Chondrocyte (in vitro differentiated cells): ENCODE measurements around the gene CNTN6. TPM values are rescaled to one million over a fixed set of nuclear protein-coding genes. Genes with fewer than 3 reads are reported as not detected.
A peak's percentile ranks its signal among the peaks of the same experiment; 100 is the strongest.

Source experiments
- DNase-seq: peaks from one replicate; pipeline ENCODE4 v3.0.0; 2021; ENCODE audit warnings: mixed read lengths, low spot score
- H3K27ac Mint-ChIP-seq: one replicate; pipeline ENCODE4 v1.8.0; 2021; ENCODE audit warnings: mild to moderate bottlenecking, moderate library complexity, mixed read lengths; ENCODE audit not compliant: unreplicated experiment
- H3K27me3 Mint-ChIP-seq: 2 replicates; pipeline ENCODE4 v1.8.0; 2021; ENCODE audit warnings: low read depth, mixed read lengths
- H3K36me3 Mint-ChIP-seq: 2 replicates; pipeline ENCODE4 v1.8.0; 2021; ENCODE audit warnings: low read depth, mixed read lengths
- H3K4me1 Mint-ChIP-seq: 2 replicates; pipeline ENCODE4 v1.8.0; 2021; ENCODE audit warnings: low read depth, mild to moderate bottlenecking, mixed read lengths
- H3K4me3 Mint-ChIP-seq: one replicate; pipeline ENCODE4 v1.8.0; 2021; ENCODE audit warnings: mild to moderate bottlenecking, moderate library complexity, mixed read lengths; ENCODE audit not compliant: unreplicated experiment
- H3K9me3 Mint-ChIP-seq: 2 replicates; pipeline ENCODE4 v1.8.0; 2021; ENCODE audit warnings: low read depth, mixed read lengths
- CTCF ChIP-seq: fragments of 200-600 bp; sonication (generic); IDR thresholded peaks from 2 replicates; pipeline ENCODE4 v1.5.0; 2021; ENCODE audit warnings: antibody characterized with exemption, mild to moderate bottlenecking, moderate library complexity
- total RNA-seq: library from RNA; stranded (reverse); gene quantifications from 3 replicates; pipeline ENCODE4 v1.2.1, GENCODE V29; 2021

The CNTN6 gene
- total RNA-seq, 1 donor from 2014 or later: 2.2 TPM

GRCh38 chr3:1088503-1088902 lies 4.3 kb upstream of the CNTN6 start:
- peaks cover 56% of the 10 kb centered on the region for H3K4me1 Mint-ChIP-seq
- no peak for DNase-seq
- no peaks in the 10 kb centered on the region for H3K27me3 Mint-ChIP-seq
- H3K4me3 Mint-ChIP-seq: no peak overlapping the region
- H3K9me3 Mint-ChIP-seq: no peaks in the 10 kb centered on the region
- no peak overlapping the region for H3K27ac Mint-ChIP-seq
- no peaks in the 10 kb centered on the region for H3K36me3 Mint-ChIP-seq
- no peak for TF ChIP-seq CTCF

DNA sequence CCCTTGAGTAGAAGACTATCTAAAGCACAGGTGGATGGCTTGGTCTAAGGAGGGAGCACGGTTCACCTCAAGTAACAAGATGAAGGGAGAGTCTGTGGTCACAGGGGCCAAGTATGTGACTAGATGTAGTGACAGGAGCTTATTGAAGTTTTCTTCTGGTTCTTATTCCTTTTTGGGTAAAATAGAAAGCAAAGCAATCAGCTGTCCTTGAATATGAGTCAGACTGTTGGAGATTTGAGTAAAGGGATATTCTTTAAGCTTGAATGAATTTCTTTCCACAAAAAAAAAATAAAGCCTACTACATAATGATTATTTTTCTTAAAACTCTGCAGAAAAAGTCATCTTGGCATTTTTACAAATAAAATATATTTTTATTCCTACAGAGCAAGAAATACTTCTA lies 1.5 kb upstream of the CNTN6 start:
- no peak for TF ChIP-seq CTCF
- H3K36me3 Mint-ChIP-seq: peaks cover 3% of the 10 kb centered on the region
- peaks cover 7% of the 10 kb centered on the region for H3K9me3 Mint-ChIP-seq
- peaks cover 55% of the 10 kb centered on the region for H3K4me1 Mint-ChIP-seq
- H3K4me3 Mint-ChIP-seq: no peak overlapping the region
- H3K27ac Mint-ChIP-seq: peak overlapping the region; percentile 34
- no peaks in the 10 kb centered on the region for H3K27me3 Mint-ChIP-seq
- no peak for DNase-seq

DNA sequence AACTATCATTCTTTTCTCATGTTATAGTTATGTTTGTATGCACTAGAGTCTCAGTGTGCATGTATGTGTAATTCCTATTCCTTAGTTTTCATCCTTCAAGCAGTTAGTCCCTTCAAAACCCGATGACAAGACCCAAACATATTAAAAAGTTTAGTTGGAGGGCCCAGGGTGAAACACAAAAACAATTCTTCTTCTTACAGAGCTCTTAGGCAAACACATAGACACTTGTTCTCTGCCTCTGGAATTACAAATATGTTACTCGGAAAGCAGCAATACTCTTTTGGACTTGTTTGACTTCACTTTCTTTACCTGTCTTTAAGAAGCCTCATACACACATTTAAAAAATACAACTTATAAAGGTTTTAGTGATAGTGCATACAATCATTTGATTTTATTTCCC lies 763 bp upstream of the CNTN6 start:
- DNase-seq: no peak
- Mint-ChIP-seq H3K36me3 (peaks cover 6% of the 10 kb centered on the region), H3K27ac (no peak overlapping the region), H3K9me3 (peaks cover 11% of the 10 kb centered on the region), H3K27me3 (no peaks in the 10 kb centered on the region), H3K4me1 (peaks cover 48% of the 10 kb centered on the region), H3K4me3 (peak overlapping the region; percentile 63)
- no peak for TF ChIP-seq CTCF

- Mint-ChIP-seq H3K9me3 (peaks cover 11% of the 10 kb centered on the region), H3K36me3 (peaks cover 6% of the 10 kb centered on the region), H3K4me1 (peaks cover 36% of the 10 kb centered on the region), H3K27me3 (no peaks in the 10 kb centered on the region), H3K4me3 (peak overlapping the region; percentile 63), H3K27ac (peak overlapping the region; percentile 28)
- TF ChIP-seq CTCF: no peak
- DNase-seq: no peak
These were observed 393 bp downstream of the CNTN6 start for GRCh38 chr3:1093217-1093616.

DNA sequence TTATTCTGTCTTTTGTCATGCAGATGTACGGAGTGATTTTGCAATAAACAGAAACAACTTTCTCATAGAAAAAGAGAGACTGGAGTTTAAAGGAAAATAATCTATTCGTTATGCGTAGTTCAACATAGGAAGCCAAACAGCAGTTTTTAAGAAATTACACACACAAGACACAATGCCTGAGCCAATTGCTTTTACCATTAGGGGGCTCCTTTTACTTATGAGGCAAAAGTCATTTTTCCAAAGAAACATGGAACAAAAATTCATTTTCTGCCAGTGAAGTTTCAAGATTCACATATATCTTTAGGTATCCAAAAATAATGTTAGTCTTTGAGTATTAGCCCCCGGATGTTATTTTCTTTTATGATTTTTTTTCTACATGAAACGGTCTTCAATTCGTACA lies 10.7 kb downstream of the CNTN6 start:
- peak; percentile 72 for TF ChIP-seq CTCF
- peaks cover 8% of the 10 kb centered on the region for H3K9me3 Mint-ChIP-seq
- H3K27me3 Mint-ChIP-seq: no peaks in the 10 kb centered on the region
- no peak overlapping the region for H3K4me3 Mint-ChIP-seq
- no peak overlapping the region for H3K27ac Mint-ChIP-seq
- DNase-seq: no peak
- no peaks in the 10 kb centered on the region for H3K36me3 Mint-ChIP-seq
- no peaks in the 10 kb centered on the region for H3K4me1 Mint-ChIP-seq
